ENCODE data around the gene SKIC8. TPM values are rescaled to one million over a fixed set of nuclear protein-coding genes. Genes with fewer than 3 reads are reported as not detected.

Gene SKIC8
- total RNA-seq, 2 donors from 2014 or later: 29.8 to 38.6 TPM

GRCh38 chr15:78341057-78341987 lies 41.9 kb upstream of the SKIC8 start:
- no peak for DNase-seq (ENCODE audit: low spot score)
- Histone ChIP-seq H3K4me1 (peaks cover 0 to 16% of the 10 kb centered on the region in 2 donors), H3K27ac (no peak overlapping the region), H3K36me3 (no peaks in the 10 kb centered on the region), H3K9me3 (no peaks in the 10 kb centered on the region), H3K4me3 (no peak overlapping the region), H3K27me3 (peaks cover 6 to 18% of the 10 kb centered on the region in 2 donors)
- TF ChIP-seq CTCF (IDR thresholded peaks at IDR 0.05): no peak

- Histone ChIP-seq H3K4me3 (no peak within 1 kb of the TSS), H3K4me1 (peaks cover 0 to 16% of the 10 kb centered on the region in 2 donors), H3K27me3 (peaks cover 6 to 18% of the 10 kb centered on the region in 2 donors), H3K9me3 (no peaks in the 10 kb centered on the region), H3K27ac (no peak within 1 kb of the TSS), H3K36me3 (no peaks in the 10 kb centered on the region)
- DNase-seq (ENCODE audit: low spot score): no peak
- no peak for TF ChIP-seq CTCF (IDR thresholded peaks at IDR 0.05)
Measured at GRCh38 chr15:78340231-78341056, 41.0 kb upstream of the SKIC8 start, which contains the start of gene CRABP1. Gene CRABP1 (plus strand): TSS chr15:78340353. CDS start chr15:78340429, 76 bp downstream.

- H3K27ac ChIP-seq: no peak overlapping the region
- H3K4me1 ChIP-seq: peaks cover 0 to 16% of the 10 kb centered on the region in 2 donors
- peaks cover 6 to 18% of the 10 kb centered on the region in 2 donors for H3K27me3 ChIP-seq
- no peak overlapping the region for H3K4me3 ChIP-seq
- no peaks in the 10 kb centered on the region for H3K36me3 ChIP-seq
- no peak for TF ChIP-seq CTCF (IDR thresholded peaks at IDR 0.05)
- DNase-seq (ENCODE audit: low spot score): no peak
- H3K9me3 ChIP-seq: no peaks in the 10 kb centered on the region
Measured at GRCh38 chr15:78339559-78339958, 40.1 kb upstream of the SKIC8 start.

- no peak overlapping the region for H3K27ac ChIP-seq
- H3K36me3 ChIP-seq: no peaks in the 10 kb centered on the region
- no peak for TF ChIP-seq CTCF (IDR thresholded peaks at IDR 0.05)
- H3K9me3 ChIP-seq: no peaks in the 10 kb centered on the region
- peaks cover 6 to 18% of the 10 kb centered on the region in 2 donors for H3K27me3 ChIP-seq
- no peak overlapping the region for H3K4me3 ChIP-seq
- DNase-seq (ENCODE audit: low spot score): no peak
- H3K4me1 ChIP-seq: peaks cover 0 to 16% of the 10 kb centered on the region in 2 donors
Measured at GRCh38 chr15:78338781-78339180, 39.4 kb upstream of the SKIC8 start.

- H3K27me3 ChIP-seq: peaks cover 6 to 18% of the 10 kb centered on the region in 2 donors
- H3K9me3 ChIP-seq: no peaks in the 10 kb centered on the region
- no peak overlapping the region for H3K4me3 ChIP-seq
- H3K27ac ChIP-seq: no peak overlapping the region
- peaks cover 0 to 11% of the 10 kb centered on the region in 2 donors for H3K4me1 ChIP-seq
- H3K36me3 ChIP-seq: no peaks in the 10 kb centered on the region
- no peak for TF ChIP-seq CTCF (IDR thresholded peaks at IDR 0.05)
- no peak for DNase-seq (ENCODE audit: low spot score)
Measured at GRCh38 chr15:78335985-78336384, 36.6 kb upstream of the SKIC8 start.
